ENCODE results near the gene SLC35F1.

DNA sequence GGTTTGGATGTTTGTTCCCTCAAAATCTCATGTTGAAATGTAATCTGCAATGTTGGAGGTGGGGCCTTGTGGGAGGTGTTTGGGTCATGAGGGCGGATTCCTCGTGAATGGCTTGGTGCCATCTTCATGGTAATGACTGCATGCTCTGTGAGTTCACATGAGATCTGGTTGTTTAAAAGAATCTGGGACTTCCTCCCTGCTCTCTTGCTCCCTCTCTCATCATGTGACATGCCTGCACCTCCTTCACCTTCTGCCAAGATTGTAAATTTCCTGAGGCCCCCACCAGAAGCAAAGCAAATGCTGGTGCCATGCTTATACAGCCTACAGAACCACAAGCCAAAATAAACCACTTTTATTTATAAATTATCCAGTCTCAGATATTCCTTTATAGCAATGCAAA lies 390.8 kb downstream of the SLC35F1 start:
- TF ChIP-seq TCF4 (CRISPR knock-in tag; IDR thresholded peaks at IDR 0.05; ENCODE audit: borderline replicate concordance) (no peak), ZNF565 (CRISPR knock-in tag; conservative IDR thresholded peaks at IDR 0.05; ENCODE audit: low read depth) (no peak), SNAI2 (CRISPR knock-in tag; IDR thresholded peaks at IDR 0.05) (no peak), ZFP30 (CRISPR knock-in tag; IDR thresholded peaks at IDR 0.05) (no peak), ZNF8 (CRISPR knock-in tag; IDR thresholded peaks at IDR 0.05) (no peak), TOX (CRISPR knock-in tag; IDR thresholded peaks at IDR 0.05; ENCODE audit: borderline replicate concordance) (no peak), OSR1 (CRISPR knock-in tag; IDR thresholded peaks at IDR 0.05) (no peak), GLIS3 (CRISPR knock-in tag; IDR thresholded peaks at IDR 0.05) (no peak), ARNTL (CRISPR knock-in tag; IDR thresholded peaks at IDR 0.05; ENCODE audit: borderline replicate concordance, low read depth) (no peak), RARB (CRISPR knock-in tag; IDR thresholded peaks at IDR 0.05) (no peak)
- TF ChIP-seq, protein P1, sequence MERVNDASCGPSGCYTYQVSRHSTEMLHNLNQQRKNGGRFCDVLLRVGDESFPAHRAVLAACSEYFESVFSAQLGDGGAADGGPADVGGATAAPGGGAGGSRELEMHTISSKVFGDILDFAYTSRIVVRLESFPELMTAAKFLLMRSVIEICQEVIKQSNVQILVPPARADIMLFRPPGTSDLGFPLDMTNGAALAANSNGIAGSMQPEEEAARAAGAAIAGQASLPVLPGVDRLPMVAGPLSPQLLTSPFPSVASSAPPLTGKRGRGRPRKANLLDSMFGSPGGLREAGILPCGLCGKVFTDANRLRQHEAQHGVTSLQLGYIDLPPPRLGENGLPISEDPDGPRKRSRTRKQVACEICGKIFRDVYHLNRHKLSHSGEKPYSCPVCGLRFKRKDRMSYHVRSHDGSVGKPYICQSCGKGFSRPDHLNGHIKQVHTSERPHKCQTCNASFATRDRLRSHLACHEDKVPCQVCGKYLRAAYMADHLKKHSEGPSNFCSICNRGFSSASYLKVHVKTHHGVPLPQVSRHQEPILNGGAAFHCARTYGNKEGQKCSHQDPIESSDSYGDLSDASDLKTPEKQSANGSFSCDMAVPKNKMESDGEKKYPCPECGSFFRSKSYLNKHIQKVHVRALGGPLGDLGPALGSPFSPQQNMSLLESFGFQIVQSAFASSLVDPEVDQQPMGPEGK (CRISPR knock-in tag; IDR thresholded peaks at IDR 0.05; ENCODE audit: borderline replicate concordance): no peak
- TF ChIP-seq, protein P2, sequence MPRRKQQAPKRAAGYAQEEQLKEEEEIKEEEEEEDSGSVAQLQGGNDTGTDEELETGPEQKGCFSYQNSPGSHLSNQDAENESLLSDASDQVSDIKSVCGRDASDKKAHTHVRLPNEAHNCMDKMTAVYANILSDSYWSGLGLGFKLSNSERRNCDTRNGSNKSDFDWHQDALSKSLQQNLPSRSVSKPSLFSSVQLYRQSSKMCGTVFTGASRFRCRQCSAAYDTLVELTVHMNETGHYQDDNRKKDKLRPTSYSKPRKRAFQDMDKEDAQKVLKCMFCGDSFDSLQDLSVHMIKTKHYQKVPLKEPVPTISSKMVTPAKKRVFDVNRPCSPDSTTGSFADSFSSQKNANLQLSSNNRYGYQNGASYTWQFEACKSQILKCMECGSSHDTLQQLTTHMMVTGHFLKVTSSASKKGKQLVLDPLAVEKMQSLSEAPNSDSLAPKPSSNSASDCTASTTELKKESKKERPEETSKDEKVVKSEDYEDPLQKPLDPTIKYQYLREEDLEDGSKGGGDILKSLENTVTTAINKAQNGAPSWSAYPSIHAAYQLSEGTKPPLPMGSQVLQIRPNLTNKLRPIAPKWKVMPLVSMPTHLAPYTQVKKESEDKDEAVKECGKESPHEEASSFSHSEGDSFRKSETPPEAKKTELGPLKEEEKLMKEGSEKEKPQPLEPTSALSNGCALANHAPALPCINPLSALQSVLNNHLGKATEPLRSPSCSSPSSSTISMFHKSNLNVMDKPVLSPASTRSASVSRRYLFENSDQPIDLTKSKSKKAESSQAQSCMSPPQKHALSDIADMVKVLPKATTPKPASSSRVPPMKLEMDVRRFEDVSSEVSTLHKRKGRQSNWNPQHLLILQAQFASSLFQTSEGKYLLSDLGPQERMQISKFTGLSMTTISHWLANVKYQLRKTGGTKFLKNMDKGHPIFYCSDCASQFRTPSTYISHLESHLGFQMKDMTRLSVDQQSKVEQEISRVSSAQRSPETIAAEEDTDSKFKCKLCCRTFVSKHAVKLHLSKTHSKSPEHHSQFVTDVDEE (CRISPR knock-in tag; IDR thresholded peaks at IDR 0.05): no peak
- TF ChIP-seq, protein P3, sequence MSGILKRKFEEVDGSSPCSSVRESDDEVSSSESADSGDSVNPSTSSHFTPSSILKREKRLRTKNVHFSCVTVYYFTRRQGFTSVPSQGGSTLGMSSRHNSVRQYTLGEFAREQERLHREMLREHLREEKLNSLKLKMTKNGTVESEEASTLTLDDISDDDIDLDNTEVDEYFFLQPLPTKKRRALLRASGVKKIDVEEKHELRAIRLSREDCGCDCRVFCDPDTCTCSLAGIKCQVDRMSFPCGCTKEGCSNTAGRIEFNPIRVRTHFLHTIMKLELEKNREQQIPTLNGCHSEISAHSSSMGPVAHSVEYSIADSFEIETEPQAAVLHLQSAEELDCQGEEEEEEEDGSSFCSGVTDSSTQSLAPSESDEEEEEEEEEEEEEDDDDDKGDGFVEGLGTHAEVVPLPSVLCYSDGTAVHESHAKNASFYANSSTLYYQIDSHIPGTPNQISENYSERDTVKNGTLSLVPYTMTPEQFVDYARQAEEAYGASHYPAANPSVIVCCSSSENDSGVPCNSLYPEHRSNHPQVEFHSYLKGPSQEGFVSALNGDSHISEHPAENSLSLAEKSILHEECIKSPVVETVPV (CRISPR knock-in tag; IDR thresholded peaks at IDR 0.05): no peak
